Measurements from ENCODE around the gene MUC5AC. TPM values are rescaled to one million over a fixed set of nuclear protein-coding genes. Genes with fewer than 3 reads are reported as not detected.

Gene MUC5AC
- total and polyA plus RNA-seq, 7 donors, result 0.02 TPM; not detected in 6

DNA sequence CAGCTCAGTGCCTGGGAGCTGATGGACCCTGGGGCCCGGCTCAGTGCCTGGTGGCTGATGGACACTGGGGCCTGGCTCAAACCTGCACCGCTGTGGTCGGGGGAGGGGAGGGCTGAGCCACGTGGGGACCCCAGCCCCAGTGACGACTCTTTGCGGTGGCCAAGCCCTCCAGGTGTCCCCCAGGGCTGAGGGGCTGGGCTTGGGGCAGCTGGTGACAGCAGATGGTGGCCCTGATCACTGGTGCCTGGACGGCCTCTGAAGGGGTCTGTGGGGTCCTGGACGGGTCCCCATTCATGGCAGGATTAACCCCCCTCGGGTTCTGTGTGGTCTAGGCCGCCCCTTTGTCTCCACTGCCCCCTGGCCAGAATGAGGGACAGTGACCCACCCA, 61.7 kb downstream of the MUC5AC start:
- Histone ChIP-seq H3K27me3 (ENCODE audit: insufficient read depth in 3 of 3, low read length in 2 of 3) (peaks cover 0 to 59% (median 12%) of the 10 kb centered on the region in 3 donors), H3K4me1 (no peaks in the 10 kb centered on the region), H3K9me3 (no peaks in the 10 kb centered on the region), H3K27ac (no peak overlapping the region), H3K36me3 (ENCODE audit: insufficient read depth in 1 of 2, low read depth in 1 of 2) (no peaks in the 10 kb centered on the region), H3K4me3 (no peak overlapping the region)
- ATAC-seq (no peak), DNase-seq (peak; percentile 13 to 35)
- intact Hi-C loops (cut with DNase I), result no loop called here
- WGBS, 3 donors, result 56 to 61% (median 57%) methylated on average over 9 to 10 of the region's 10 CpGs
- TF ChIP-seq, protein P1, sequence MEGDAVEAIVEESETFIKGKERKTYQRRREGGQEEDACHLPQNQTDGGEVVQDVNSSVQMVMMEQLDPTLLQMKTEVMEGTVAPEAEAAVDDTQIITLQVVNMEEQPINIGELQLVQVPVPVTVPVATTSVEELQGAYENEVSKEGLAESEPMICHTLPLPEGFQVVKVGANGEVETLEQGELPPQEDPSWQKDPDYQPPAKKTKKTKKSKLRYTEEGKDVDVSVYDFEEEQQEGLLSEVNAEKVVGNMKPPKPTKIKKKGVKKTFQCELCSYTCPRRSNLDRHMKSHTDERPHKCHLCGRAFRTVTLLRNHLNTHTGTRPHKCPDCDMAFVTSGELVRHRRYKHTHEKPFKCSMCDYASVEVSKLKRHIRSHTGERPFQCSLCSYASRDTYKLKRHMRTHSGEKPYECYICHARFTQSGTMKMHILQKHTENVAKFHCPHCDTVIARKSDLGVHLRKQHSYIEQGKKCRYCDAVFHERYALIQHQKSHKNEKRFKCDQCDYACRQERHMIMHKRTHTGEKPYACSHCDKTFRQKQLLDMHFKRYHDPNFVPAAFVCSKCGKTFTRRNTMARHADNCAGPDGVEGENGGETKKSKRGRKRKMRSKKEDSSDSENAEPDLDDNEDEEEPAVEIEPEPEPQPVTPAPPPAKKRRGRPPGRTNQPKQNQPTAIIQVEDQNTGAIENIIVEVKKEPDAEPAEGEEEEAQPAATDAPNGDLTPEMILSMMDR (IDR thresholded peaks at IDR 0.05), result no peak

DNA sequence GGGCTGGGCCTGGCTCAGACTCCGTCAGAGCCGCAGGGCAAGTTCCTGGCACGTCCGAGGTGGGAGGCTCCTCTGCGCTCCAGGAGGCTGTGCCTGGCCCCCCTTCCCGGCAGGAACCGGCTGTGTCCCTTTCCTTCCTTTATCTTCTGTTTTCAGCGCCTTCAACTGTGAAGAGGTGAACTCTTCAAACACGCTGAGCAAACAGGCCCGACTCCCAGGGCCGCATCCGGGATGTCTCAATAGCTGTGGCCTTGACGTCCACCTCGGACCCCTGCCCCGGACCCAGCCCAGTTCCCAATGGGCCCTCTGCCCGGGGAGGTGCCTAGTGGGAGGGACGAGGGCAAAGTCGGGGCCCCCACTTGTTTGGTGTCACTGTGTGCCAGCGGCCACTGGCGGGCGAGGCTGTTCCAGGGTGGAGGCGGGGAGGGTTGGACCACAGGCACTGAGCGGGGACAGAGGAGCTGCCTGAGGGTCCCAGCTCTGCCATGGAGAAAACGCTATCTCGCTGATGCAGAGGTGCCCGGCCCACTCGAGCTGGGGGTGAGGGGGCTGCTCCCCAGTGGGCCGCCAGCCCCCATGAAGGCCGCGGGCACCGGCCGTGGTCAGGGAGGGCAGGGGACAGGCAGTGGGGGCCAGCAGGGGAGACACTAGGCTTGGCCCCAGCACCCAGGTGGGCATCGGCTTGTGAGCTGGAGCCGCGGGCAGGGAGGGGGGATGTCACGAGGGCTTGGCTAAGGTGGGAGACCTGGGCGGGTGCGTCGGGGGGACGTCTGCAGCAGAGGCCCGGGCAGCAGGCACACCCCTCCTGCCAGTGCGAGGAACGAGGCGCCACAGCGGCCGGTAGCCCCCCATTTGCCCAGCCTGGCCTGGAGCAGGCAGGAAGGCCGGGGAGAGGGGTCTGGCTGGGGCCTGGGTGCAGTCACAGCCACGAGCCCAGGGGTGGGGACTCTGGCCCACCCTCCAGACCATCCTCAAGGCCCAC, 62.4 kb downstream of the MUC5AC start:
- ATAC-seq (no peak), DNase-seq (peak; percentile 15 to 46)
- WGBS, 3 donors, result 61 to 66% (median 64%) methylated on average over 44 to 48 of the region's 48 CpGs
- no peaks in the 10 kb centered on the region for H3K36me3 ChIP-seq (ENCODE audit: insufficient read depth in 1 of 2, low read depth in 1 of 2)
- intact Hi-C loops (cut with DNase I), result no loop called here
- TF ChIP-seq, protein P1 (IDR thresholded peaks at IDR 0.05), result no peak
- H3K4me3 ChIP-seq, result no peak overlapping the region
- no peaks in the 10 kb centered on the region for H3K4me1 ChIP-seq
- H3K27me3 ChIP-seq (ENCODE audit: insufficient read depth in 3 of 3, low read length in 2 of 3), result peaks cover 0 to 66% (median 12%) of the 10 kb centered on the region in 3 donors
- H3K27ac ChIP-seq, result no peak overlapping the region
- H3K9me3 ChIP-seq, result no peaks in the 10 kb centered on the region

DNA sequence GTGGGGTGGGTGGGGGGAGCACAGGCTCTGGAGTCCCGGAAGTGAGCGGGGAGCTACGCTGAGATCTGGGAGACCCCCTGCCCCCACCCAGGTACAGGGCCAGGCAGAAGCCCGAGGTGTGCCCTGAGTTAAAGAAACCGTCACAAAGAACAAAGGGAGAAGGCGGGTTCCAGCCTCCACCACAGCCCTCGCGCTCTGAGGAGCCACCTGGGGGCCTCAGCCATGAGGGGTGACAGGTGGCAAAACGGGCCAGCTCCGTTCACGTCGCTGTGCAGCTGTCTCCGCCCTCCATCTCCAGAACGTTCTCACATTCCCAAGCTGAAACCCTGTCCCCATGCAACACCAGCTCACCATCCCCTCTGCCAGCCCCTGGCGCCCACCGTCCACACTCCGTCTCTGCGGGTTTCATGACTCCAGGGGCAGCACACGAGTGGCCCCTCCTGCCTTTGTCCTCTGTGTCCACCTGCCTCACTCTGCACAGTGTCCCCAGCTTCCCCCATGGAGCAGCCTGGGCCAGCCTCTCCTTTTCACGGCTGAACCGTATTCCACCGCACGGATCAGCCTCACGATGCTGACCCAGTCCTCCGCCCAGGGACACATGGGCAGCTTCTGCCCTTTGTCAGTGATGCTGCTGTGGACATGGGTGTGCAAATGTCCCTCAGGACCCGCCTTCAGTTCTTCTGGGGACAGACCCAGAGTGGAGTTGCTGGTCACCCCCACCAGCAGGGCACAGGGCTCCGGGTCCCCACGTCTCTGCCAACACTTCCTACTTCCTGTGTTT, 63.4 kb downstream of the MUC5AC start:
- H3K4me3 ChIP-seq, result no peak overlapping the region
- no peaks in the 10 kb centered on the region for H3K4me1 ChIP-seq
- no peaks in the 10 kb centered on the region for H3K9me3 ChIP-seq
- peak; percentile 5 to 44 for DNase-seq
- ATAC-seq, result no peak
- no peak overlapping the region for H3K27ac ChIP-seq
- 38 to 43% (median 42%) methylated on average over 24 to 28 of the region's 28 CpGs for WGBS, 3 donors
- no peaks in the 10 kb centered on the region for H3K36me3 ChIP-seq (ENCODE audit: insufficient read depth in 1 of 2, low read depth in 1 of 2)
- TF ChIP-seq, protein P1 (IDR thresholded peaks at IDR 0.05), result no peak
- intact Hi-C loops (cut with DNase I), result no loop called here
- H3K27me3 ChIP-seq (ENCODE audit: insufficient read depth in 3 of 3, low read length in 2 of 3), result peaks cover 0 to 70% (median 12%) of the 10 kb centered on the region in 3 donors

DNA sequence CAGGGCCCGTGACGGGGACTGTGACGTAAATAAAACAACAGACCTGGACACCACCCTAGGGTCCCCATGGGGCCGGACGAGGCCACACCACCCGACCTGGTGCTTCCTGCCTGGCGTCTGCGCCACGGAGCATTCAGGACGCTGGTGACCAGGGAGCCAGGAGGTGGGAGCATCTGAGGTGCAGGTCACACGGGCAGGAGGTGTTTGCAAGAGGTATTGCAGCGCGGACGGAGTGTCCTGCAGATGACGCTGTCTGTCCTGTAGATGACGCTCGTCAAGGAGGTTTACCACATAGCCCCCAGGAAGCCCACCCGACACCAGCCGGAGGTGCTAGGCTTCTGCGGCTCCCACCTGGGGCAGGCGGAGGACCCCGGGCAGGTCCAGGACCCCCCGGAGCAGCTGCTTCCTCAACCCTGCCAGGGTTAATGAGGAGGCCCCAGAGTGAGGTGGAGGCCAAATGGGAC, 64.1 kb downstream of the MUC5AC start:
- H3K27me3 ChIP-seq (ENCODE audit: insufficient read depth in 3 of 3, low read length in 2 of 3), result peaks cover 0 to 75% (median 12%) of the 10 kb centered on the region in 3 donors
- no peaks in the 10 kb centered on the region for H3K4me1 ChIP-seq
- no peak overlapping the region for H3K4me3 ChIP-seq
- no peak for ATAC-seq
- peak; percentile 5 to 38 for DNase-seq
- WGBS, 3 donors, result 77 to 83% (median 79%) methylated on average over 23 of the region's 23 CpGs
- H3K9me3 ChIP-seq, result no peaks in the 10 kb centered on the region
- TF ChIP-seq, protein P1 (IDR thresholded peaks at IDR 0.05), result no peak
- no peak overlapping the region for H3K27ac ChIP-seq
- no peaks in the 10 kb centered on the region for H3K36me3 ChIP-seq (ENCODE audit: insufficient read depth in 1 of 2, low read depth in 1 of 2)
- intact Hi-C loops (cut with DNase I), result no loop called here
